Retinal pigment epithelial cell (primary cell): Measurements from ENCODE around the gene KCNQ1.

ENCODE experiments used
- DNase-seq: peaks from one replicate; pipeline ENCODE4 v3.0.0-alpha.2; 2010; ENCODE audit warnings: low read depth
- H3K4me3 ChIP-seq: 2 replicates; pipeline ENCODE4 v1.5.1; 2011; ENCODE audit warnings: mild to moderate bottlenecking, low read length, control low read depth, moderate library complexity
- TF ChIP-seq, protein P1 (sequence below): conservative IDR thresholded peaks from 2 replicates; pipeline ENCODE4 v1.5.1; 2011; ENCODE audit warnings: low read depth, low read length, control low read depth, inconsistent platforms

Gene KCNQ1

DNA sequence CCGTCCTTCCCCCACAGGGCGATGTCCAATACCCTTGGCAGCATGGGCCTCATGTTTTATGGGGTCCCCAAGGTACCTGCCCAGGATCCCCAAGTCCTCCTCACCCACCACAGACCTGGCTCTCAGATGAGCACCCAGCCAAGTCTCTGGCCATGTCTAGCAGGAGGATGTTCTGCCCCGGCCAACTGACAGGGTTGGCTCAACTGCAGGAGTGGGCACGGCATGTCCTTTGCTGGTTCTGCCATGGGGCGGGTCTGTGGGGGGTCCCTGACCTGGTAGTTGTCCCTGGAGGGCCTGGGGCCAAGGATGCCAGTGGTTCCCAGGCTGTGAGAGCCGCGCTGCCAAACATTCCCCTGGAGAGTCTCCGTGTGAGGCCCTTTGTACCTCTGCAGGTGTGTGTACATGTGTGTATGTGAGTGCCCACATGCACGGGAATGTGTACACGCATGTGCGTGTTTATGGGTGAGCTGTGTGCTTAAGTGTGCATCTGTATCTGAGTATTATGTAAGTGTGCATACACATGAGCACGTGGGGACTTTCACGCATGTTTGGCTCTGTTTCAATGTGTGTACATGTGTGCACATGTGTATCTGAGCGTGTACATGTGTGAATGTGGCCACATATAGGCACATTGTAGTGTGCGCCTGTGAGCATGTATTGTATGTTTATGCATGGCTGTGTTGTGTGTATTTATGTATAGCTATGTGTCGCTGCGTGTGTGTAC, 85.5 kb downstream of the KCNQ1 start:
- TF ChIP-seq, protein P1, sequence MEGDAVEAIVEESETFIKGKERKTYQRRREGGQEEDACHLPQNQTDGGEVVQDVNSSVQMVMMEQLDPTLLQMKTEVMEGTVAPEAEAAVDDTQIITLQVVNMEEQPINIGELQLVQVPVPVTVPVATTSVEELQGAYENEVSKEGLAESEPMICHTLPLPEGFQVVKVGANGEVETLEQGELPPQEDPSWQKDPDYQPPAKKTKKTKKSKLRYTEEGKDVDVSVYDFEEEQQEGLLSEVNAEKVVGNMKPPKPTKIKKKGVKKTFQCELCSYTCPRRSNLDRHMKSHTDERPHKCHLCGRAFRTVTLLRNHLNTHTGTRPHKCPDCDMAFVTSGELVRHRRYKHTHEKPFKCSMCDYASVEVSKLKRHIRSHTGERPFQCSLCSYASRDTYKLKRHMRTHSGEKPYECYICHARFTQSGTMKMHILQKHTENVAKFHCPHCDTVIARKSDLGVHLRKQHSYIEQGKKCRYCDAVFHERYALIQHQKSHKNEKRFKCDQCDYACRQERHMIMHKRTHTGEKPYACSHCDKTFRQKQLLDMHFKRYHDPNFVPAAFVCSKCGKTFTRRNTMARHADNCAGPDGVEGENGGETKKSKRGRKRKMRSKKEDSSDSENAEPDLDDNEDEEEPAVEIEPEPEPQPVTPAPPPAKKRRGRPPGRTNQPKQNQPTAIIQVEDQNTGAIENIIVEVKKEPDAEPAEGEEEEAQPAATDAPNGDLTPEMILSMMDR, result no peak
- no peak overlapping the region for H3K4me3 ChIP-seq
- DNase-seq, result no peak

DNA sequence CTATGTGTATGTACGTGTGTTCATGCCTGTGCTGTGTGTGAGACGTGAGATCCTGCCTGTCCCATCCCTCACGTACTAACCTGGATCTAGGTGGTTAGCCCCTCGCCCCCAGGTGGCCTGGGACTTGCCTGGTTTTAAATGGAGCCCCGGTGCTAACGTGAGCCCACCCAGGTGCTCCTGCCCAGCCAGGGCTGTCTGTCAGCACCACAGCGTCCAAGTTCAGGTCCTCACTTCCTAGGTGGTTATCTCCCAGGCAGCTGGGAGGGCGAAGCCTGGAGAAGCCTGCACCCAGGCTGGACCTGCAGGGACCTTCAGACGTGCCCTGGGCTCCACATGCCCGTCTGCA, 86.0 kb downstream of the KCNQ1 start:
- DNase-seq, result no peak
- no peak overlapping the region for H3K4me3 ChIP-seq
- TF ChIP-seq, protein P1, result no peak

DNA sequence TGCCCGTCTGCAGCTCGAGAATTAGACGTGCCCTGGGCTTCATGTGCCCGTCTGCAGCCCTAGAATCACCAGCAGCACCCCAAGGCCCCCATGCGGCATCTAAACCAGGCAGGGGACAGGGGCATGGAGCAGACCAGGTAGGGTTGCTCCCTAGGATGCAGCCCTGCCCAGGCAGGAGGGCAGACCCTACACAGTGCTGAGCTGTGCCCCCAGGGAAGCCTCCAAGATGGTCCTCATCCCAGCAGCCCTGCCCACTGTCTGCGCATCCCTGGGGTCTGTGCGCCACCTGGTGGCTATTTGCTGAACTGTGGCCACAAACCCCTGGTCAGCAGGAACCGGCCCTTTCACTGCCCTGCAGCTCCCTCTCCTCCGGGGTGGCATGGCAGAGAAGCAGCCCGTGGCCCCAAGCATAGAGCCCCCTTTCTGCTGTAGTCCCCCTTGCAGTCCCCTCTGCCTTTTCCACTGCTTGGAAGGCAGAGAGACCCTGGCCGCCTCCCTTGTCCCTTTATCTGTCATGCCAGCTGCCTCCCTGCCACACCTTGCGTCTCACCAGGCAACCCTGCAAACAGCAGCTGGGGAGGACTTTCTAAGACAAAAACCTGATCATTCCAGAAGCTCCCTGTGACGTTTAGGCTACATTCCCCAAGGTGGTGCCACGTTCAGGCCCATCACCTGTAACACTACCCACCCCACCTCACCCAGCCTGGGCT, 86.6 kb downstream of the KCNQ1 start:
- TF ChIP-seq, protein P1, result peak; percentile 93
- DNase-seq, result no peak

DNA sequence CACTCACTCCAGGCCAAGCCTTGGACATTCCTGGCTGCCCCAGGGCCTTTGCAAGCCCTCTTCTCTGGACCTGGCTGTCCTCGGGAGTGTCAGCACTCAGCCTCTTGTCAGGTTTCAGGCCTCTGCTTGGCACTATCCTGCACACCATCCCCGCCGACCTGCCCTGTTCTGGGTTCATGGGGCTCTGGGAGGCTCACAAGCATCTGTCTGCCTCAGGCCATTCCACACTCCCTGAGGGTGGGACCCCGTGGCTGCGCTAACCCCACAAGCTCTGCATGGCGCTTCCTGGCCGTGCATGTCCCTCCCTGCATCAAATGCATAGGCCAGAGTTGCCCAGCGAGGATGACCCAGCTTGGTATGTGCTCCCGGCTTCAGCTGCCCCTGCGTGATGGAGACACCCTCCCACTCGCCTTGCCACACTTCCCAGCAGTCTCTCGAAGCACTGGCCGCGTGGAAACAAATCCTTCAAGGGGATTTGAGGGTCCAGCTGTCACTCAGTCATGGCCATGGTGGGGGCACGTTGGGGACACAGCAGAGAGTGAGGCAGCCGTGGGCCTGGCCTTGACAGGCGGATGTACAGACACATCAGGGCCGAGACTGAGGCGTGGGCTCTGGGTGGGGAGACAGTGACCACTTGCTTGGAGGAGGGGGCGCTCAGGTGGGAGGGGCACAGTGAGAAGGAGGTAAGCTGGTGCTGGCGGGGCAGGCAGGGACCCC, 87.3 kb downstream of the KCNQ1 start:
- no peak for DNase-seq
- H3K4me3 ChIP-seq, result no peak overlapping the region
- TF ChIP-seq, protein P1, result no peak

More for the DNA sequence above, 86.6 kb downstream of the KCNQ1 start:
- H3K4me3 ChIP-seq, result no peak overlapping the region

DNA sequence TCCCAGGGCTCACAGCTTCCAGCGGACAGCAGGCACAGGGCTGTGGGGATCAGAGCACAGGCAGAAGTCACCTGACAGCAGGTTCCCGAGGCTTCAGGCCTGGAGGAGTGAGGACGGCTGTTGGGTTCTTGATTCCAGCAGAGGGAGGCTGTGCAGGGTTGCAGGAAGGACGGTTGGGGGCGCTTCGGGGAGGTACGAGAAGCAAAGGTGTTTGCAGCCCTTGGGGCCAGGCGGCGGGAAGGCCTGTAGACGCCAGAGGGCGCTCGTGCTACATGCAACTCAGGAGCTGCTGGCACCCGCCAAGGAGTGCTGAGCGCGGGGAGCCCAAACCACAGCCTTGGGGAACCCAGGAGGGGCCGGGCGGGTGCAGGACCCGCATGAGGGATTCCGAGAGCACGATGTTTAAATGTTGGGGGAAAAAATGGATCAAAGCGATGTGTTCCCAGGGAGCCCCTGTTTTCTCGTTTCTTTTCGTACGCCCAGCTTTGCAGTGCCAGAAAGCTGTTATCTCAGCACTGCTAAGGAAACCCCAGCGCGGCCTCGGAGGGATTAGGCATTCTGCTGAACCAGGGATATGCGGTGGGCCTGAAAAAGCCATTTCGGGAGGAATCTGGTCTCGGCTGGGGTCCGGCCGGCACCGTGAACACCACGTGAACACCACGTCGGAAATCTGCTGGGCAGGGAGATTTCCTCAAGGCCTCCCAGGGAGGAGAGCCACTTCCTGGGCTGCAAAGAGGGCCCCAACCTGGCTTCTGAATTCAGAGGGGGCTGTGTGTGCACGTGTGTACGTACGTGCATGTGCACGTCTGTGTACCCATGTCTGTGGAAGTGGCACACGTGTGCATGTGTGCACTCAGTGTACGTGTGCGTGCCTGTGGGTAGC, 88.1 kb downstream of the KCNQ1 start:
- DNase-seq, result peak; percentile 71
- TF ChIP-seq, protein P1, result peak; percentile 99
- H3K4me3 ChIP-seq, result no peak overlapping the region

DNA sequence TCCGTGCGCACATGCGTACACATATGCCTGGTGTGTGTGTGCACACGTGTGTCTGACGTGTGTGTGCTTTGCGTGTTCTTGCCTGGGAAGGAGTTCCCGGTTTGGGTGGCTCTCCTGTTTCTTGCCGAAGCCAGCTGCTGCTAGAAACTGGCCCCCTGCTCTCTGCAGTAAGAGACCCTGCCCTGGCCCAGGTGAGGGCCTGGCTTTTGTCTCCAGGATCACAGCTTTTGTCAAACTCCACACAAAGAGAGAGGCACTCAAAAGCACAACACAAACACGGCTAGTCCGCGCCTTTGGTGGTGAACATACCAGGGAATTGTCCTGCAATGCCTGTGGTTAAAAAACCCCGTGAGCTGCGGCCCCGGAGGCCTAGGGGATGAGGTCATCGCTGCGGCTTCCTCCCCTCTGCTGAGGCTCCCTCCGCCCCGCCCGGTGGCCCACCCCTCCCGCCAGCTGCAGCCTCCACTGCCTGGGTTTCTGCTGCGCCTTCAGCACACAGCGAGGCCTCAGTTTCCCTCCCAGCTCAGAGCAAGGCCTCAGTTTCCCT, 88.9 kb downstream of the KCNQ1 start:
- TF ChIP-seq, protein P1, result no peak
- H3K4me3 ChIP-seq, result peak overlapping the region; percentile 3
- DNase-seq, result peak; percentile 84
